ENCODE results near the gene ZCCHC8. TPM values are rescaled to one million over a fixed set of nuclear protein-coding genes. Genes with fewer than 3 reads are reported as not detected.

Gene ZCCHC8
- total and polyA plus RNA-seq, 2 of the 8 experiments (the other 6 are each of a cell fraction or from before 2014, with no cell fraction given), result 13.8 to 28.9 TPM

DNA sequence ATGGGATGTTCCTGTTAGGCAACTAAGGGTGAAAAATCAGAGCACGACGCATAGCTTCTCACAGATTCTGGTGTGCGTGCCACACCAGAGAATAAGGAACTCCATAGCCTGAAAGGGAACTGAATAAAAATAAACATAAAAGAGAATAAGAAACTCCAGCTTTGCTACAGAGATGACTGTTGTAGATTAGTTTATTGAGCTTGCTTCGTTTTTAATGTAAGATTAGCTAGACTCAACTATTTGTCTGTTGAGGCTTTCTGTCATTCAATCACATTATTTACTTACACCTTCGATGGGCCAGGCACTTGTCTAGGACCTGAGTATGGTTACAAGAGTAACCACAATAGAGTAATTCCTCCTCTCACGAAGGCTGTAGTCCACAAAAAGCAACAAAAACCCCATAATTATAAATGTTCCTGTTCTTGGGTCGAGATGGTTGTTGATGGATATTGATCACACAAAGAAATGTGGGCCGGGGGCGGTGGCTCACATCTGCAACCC, 807 bp upstream of the ZCCHC8 start:
- no peaks in the 10 kb centered on the region for H3K23me2 ChIP-seq (ENCODE audit: low read depth, low read length)
- peak overlapping the region; percentile 69 for H2BK5ac ChIP-seq (ENCODE audit: low read depth, low read length)
- H2BK15ac ChIP-seq (ENCODE audit: low read length), result no peak overlapping the region
- H2AK5ac ChIP-seq (ENCODE audit: low read depth, low read length), result no peak overlapping the region; the same call in 1 of the 2 replicates
- peak overlapping the region; percentile 46 to 55; a peak in 3 of 4 replicates for H3K4me2 ChIP-seq (ENCODE audit: insufficient read depth in 1 of 2, low read depth in 2 of 2, low read length in 2 of 2)
- WGBS, 2 experiments (ENCODE audit: extremely low coverage in 1 of 2, insufficient coverage in 1 of 2, insufficient read length in 1 of 2, insufficient replicate concordance in 2 of 2, low coverage in 1 of 2, low lambda C conversion rate in 2 of 2, missing lambda C conversion rate in 1 of 2), result 89% methylated on average over 9 of the region's 9 CpGs; no CpG with 5 or more reads in 1 of the 2 experiments
- peak overlapping the region in 1 of 4 experiments; percentile 96; a peak in 2 of 8 replicates for H3K4me3 ChIP-seq (ENCODE audit: extremely low read depth in 1 of 4, insufficient read depth in 2 of 4, low read depth in 3 of 4, low read length in 4 of 4)
- POLR2A ChIA-PET (ENCODE audit: partially characterized antibody), result interaction anchor here (0.6 to 47.9 kb wide), 19 partner anchors 10 to 272 kb away, joined by 3 to 1221 read pairs (median 4); partner anchors contain the start of genes KNTC1 and RSRC2
- H4K91ac ChIP-seq (replicated peaks; ENCODE audit: insufficient read length, low read length), result no peak overlapping the region
- CTCF ChIA-PET (ENCODE audit: partially characterized antibody), result interaction anchor here (0.7 to 2.3 kb wide), 8 partner anchors 18 to 167 kb away, joined by 3 to 5 read pairs (median 4); no protein-coding TSS in a partner anchor
- peaks cover 0 to 4% of the 10 kb centered on the region in 2 experiments for H4K20me1 ChIP-seq (replicated peaks in 1 of 2; ENCODE audit: control insufficient read depth in 1 of 2, insufficient read depth in 2 of 2, low read length in 2 of 2)
- H3K79me1 ChIP-seq (ENCODE audit: low read depth, low read length), result no peaks in the 10 kb centered on the region
- no peak overlapping the region for H3K56ac ChIP-seq (replicated peaks; ENCODE audit: insufficient read length, low read depth, low read length)
- FAIRE-seq (no peak), DNase-seq (ENCODE audit: low read depth in 1 of 2, low spot score in 2 of 2) (no peak)
- no peak overlapping the region for H3K18ac ChIP-seq (ENCODE audit: extremely low read depth, low read length)
- no peak overlapping the region for H3K23ac ChIP-seq (ENCODE audit: insufficient read length)
- H3K4me1 ChIP-seq (replicated peaks in 1 of 4; ENCODE audit: control insufficient read depth in 3 of 4, insufficient read depth in 4 of 4, low read length in 3 of 4), result peaks cover 0 to 3% (median 0%) of the 10 kb centered on the region in 4 experiments; a peak in 1 of 7 replicates
- no peaks in the 10 kb centered on the region for H3K9me3 ChIP-seq (ENCODE audit: insufficient read depth in 2 of 2, low read depth in 1 of 2, low read length in 1 of 2)
- peak overlapping the region; percentile 74 for H3K4ac ChIP-seq (replicated peaks; ENCODE audit: insufficient read length, low read depth, low read length)
- peaks cover 0 to 34% of the 10 kb centered on the region in 2 experiments; a peak in 2 of 4 replicates for H3K79me2 ChIP-seq (ENCODE audit: control insufficient read depth in 1 of 2, insufficient read depth in 2 of 2, low read length in 2 of 2)
- H2AFZ ChIP-seq (ENCODE audit: low read length), result peak overlapping the region; percentile 17; the same call in 1 of the 2 replicates
- H3K9ac ChIP-seq (replicated peaks in 1 of 4; ENCODE audit: extremely low read depth in 1 of 4, low read depth in 3 of 4, low read length in 3 of 4), result peak overlapping the region in 2 of 4 experiments; percentile 14 to 93; a peak in 4 of 7 replicates
- peak overlapping the region; percentile 53; the same call in 1 of the 2 replicates for H3K27ac ChIP-seq (ENCODE audit: low read depth, low read length)
- H2BK12ac ChIP-seq (ENCODE audit: low read depth, low read length), result no peak overlapping the region
- H4K5ac ChIP-seq (ENCODE audit: insufficient read length, low read depth, low read length), result no peak overlapping the region
- H3K14ac ChIP-seq (ENCODE audit: insufficient read length), result no peak overlapping the region
- H3K36me3 ChIP-seq (ENCODE audit: control insufficient read depth in 2 of 4, insufficient read depth in 4 of 4, low read length in 3 of 4), result peaks cover 9 to 44% (median 23%) of the 10 kb centered on the region in 4 experiments
- no peak overlapping the region for H2BK20ac ChIP-seq (ENCODE audit: low read length)
- no peak overlapping the region for H2BK120ac ChIP-seq (replicated peaks; ENCODE audit: low read depth, low read length)
- H3K27me3 ChIP-seq (replicated peaks in 1 of 4; ENCODE audit: control insufficient read depth in 3 of 4, extremely low read depth in 1 of 4, insufficient read depth in 3 of 4, low read length in 3 of 4), result no peaks in the 10 kb centered on the region
- H4K8ac ChIP-seq (ENCODE audit: extremely low read depth, insufficient read depth, low read length), result no peak overlapping the region
- TF ChIP-seq SIN3A (conservative IDR thresholded peaks at IDR 0.05 in 1 of 2, IDR thresholded peaks at IDR 0.05 in 1 of 2; ENCODE audit: low read depth in 1 of 2, low read length in 2 of 2), result no peak
- no peak for TF ChIP-seq HDAC2 (IDR thresholded peaks at IDR 0.05; ENCODE audit: borderline replicate concordance in 1 of 2, low read depth in 2 of 2, low read length in 2 of 2)
- no peak for TF ChIP-seq YY1 (IDR thresholded peaks at IDR 0.05; ENCODE audit: low read depth, low read length)
- TF ChIP-seq JUN (IDR thresholded peaks at IDR 0.05; ENCODE audit: low read depth, low read length), result no peak
- no peak for TF ChIP-seq BRCA1 (IDR thresholded peaks at IDR 0.05; ENCODE audit: low read depth, low read length)
- TF ChIP-seq, protein P1, sequence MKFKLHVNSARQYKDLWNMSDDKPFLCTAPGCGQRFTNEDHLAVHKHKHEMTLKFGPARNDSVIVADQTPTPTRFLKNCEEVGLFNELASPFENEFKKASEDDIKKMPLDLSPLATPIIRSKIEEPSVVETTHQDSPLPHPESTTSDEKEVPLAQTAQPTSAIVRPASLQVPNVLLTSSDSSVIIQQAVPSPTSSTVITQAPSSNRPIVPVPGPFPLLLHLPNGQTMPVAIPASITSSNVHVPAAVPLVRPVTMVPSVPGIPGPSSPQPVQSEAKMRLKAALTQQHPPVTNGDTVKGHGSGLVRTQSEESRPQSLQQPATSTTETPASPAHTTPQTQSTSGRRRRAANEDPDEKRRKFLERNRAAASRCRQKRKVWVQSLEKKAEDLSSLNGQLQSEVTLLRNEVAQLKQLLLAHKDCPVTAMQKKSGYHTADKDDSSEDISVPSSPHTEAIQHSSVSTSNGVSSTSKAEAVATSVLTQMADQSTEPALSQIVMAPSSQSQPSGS (IDR thresholded peaks at IDR 0.05; ENCODE audit: low read length), result no peak
- no peak for TF ChIP-seq ZNF274 (IDR thresholded peaks at IDR 0.05; ENCODE audit: borderline replicate concordance, extremely low read depth, low read length)

Measured in H1 (cell line).